ENCODE measurements around the gene OGFOD2.
"Not testable (repeated sequence)": the region's sequence is repeated elsewhere in the genome, so short reads cannot be mapped to it uniquely, and the experiment has no call there.

OGFOD2 gene

GRCh38 chr12:123005081-123005626, 30.1 kb downstream of the OGFOD2 start:
- no peak for DNase-seq

- no peak for DNase-seq
Observed at GRCh38 chr12:123006977-123007376, 31.9 kb downstream of the OGFOD2 start.

GRCh38 chr12:123010110-123010509, 35.1 kb downstream of the OGFOD2 start:
- DNase-seq = no peak

- DNase-seq = no peak
Observed at GRCh38 chr12:123010681-123011080, 35.6 kb downstream of the OGFOD2 start.

- DNase-seq = no peak
Observed at GRCh38 chr12:123011701-123012100, 36.7 kb downstream of the OGFOD2 start.

- no peak for DNase-seq
Observed at GRCh38 chr12:123013185-123014095, 38.4 kb downstream of the OGFOD2 start.

GRCh38 chr12:123014473-123014872, 39.4 kb downstream of the OGFOD2 start:
- not testable (repeated sequence) for DNase-seq

- no peak for DNase-seq
Observed at GRCh38 chr12:123017753-123018152, 42.7 kb downstream of the OGFOD2 start.

GRCh38 chr12:123019841-123020138, 44.7 kb downstream of the OGFOD2 start:
- no peak for DNase-seq

- DNase-seq = no peak
Observed at GRCh38 chr12:123021688-123022604, 46.9 kb downstream of the OGFOD2 start.

GRCh38 chr12:123022846-123023245, 47.8 kb downstream of the OGFOD2 start:
- DNase-seq = no peak

GRCh38 chr12:123024819-123025391, 49.9 kb downstream of the OGFOD2 start:
- DNase-seq = peak; percentile 57

GRCh38 chr12:123026094-123026853, 51.2 kb downstream of the OGFOD2 start:
- no peak for DNase-seq

GRCh38 chr12:123027726-123028445, 52.8 kb downstream of the OGFOD2 start:
- no peak for DNase-seq

- DNase-seq = no peak
Observed at GRCh38 chr12:123028475-123028874, 53.4 kb downstream of the OGFOD2 start.

GRCh38 chr12:123029550-123029949, 54.5 kb downstream of the OGFOD2 start:
- no peak for DNase-seq

Data from NCI-H774 (cell line).